Esophagus muscularis mucosa (tissue), 4 donors: Measurements from ENCODE around the gene HOXD10.

Experiments used
- CTCF ChIP-seq, 3 experiments: fragments of 200-600 bp in 2 of 3; fragments of 450-650 bp in 1 of 3; sonication (generic) in 2 of 3; IDR thresholded peaks; one replicate each; pipeline ENCODE4 v1.5.1; 2017 to 2019; ENCODE audit warnings: antibody characterized with exemption in 3 of 3, mild to moderate bottlenecking in 2 of 3, moderate library complexity in 1 of 3
- EP300 ChIP-seq: sonication (generic); formaldehyde crosslinking; IDR thresholded peaks from one replicate; pipeline ENCODE4 v1.6.1; 2017; ENCODE audit warnings: antibody characterized with exemption
- POLR2A ChIP-seq: fragments of 450-650 bp; IDR thresholded peaks from one replicate; pipeline ENCODE4 v1.6.1; 2017; ENCODE audit warnings: antibody characterized with exemption, moderate library complexity, mild to moderate bottlenecking, low read depth

GRCh38 chr2:176075481-176075880, 41.1 kb upstream of the HOXD10 start:
- TF ChIP-seq POLR2A: no peak
- TF ChIP-seq CTCF (IDR thresholded peaks at IDR 0.05): no peak
- TF ChIP-seq EP300: no peak
